Karpas-422 (cell line): ENCODE results near the gene SLC17A5. TPM values are rescaled to one million over a fixed set of nuclear protein-coding genes. Genes with fewer than 3 reads are reported as not detected.

Experiments
- DNase-seq: peaks from one replicate; pipeline ENCODE4 v3.0.0-alpha.2; 2015
- H2AFZ ChIP-seq: fragments of 200-600 bp; sonication (generic); 2 replicates; pipeline ENCODE4 v1.6.1; 2014; ENCODE audit warnings: antibody characterized with exemption, low read length, mixed read lengths
- H3K27ac ChIP-seq: fragments of 200-600 bp; sonication (generic); 2 replicates; pipeline ENCODE4 v1.5.1; 2014; ENCODE audit warnings: mild to moderate bottlenecking, low read length, moderate library complexity
- H3K27me3 ChIP-seq: fragments of 200-600 bp; sonication (generic); 2 replicates; pipeline ENCODE4 v1.6.1; 2014; ENCODE audit warnings: low read length, mixed read lengths
- H3K36me3 ChIP-seq: fragments of 200-600 bp; sonication (generic); 2 replicates; pipeline ENCODE4 v1.6.1; 2014; ENCODE audit warnings: low read length, mixed read lengths; ENCODE audit not compliant: insufficient read depth
- H3K4me1 ChIP-seq: fragments of 200-600 bp; sonication (generic); 2 replicates; pipeline ENCODE4 v1.6.1; 2014; ENCODE audit warnings: mild to moderate bottlenecking, low read length, mixed read lengths
- H3K4me2 ChIP-seq: fragments of 200-600 bp; sonication (generic); 2 replicates; pipeline ENCODE4 v1.6.1; 2014; ENCODE audit warnings: low read length, low read depth, mild to moderate bottlenecking; ENCODE audit not compliant: poor library complexity, severe bottlenecking
- H3K4me3 ChIP-seq: fragments of 200-600 bp; sonication (generic); 2 replicates; pipeline ENCODE4 v1.5.1; 2014; ENCODE audit warnings: mild to moderate bottlenecking, antibody characterized with exemption, low read length, mixed read lengths
- H3K79me2 ChIP-seq: fragments of 200-600 bp; sonication (generic); 2 replicates; pipeline ENCODE4 v1.6.1; 2014; ENCODE audit warnings: mild to moderate bottlenecking, low read length, mixed read lengths
- H3K9ac ChIP-seq: fragments of 200-600 bp; sonication (generic); 2 replicates; pipeline ENCODE4 v1.6.0; 2014; ENCODE audit warnings: low read length
- H3K9me2 ChIP-seq: fragments of 200-600 bp; sonication (generic), shearing (Covaris generic); replicated peaks from 2 replicates; pipeline ENCODE4 v1.6.0; 2014; ENCODE audit warnings: mild to moderate bottlenecking, low read length, moderate library complexity; ENCODE audit not compliant: insufficient read depth
- H3K9me3 ChIP-seq: fragments of 300-700, 200-600 bp; sonication (generic); 2 replicates; pipeline ENCODE4 v1.6.1; 2014; ENCODE audit warnings: low read length, mixed read lengths
- H4K20me1 ChIP-seq: fragments of 200-600 bp; sonication (generic); 2 replicates; pipeline ENCODE4 v1.6.1; 2014; ENCODE audit warnings: mild to moderate bottlenecking, antibody characterized with exemption, low read length, low read depth; ENCODE audit not compliant: insufficient read depth
- total RNA-seq: library from RNA; depleted of rRNA; stranded (reverse); fragments of >200 nt; shearing (Covaris generic); gene quantifications from 2 replicates; pipeline ENCODE4 v1.2.3, GENCODE V29; 2014; ENCODE audit warnings: low replicate concordance

SLC17A5 gene
- total RNA-seq, 1 experiment from 2014 or later: 10.1 TPM

GRCh38 chr6:73606428-73606827, 47.4 kb downstream of the SLC17A5 start:
- no peak overlapping the region for H3K9ac ChIP-seq
- H3K9me3 ChIP-seq: no peaks in the 10 kb centered on the region
- no peaks in the 10 kb centered on the region for H4K20me1 ChIP-seq
- no peak overlapping the region for H3K4me2 ChIP-seq
- no peaks in the 10 kb centered on the region for H3K27me3 ChIP-seq
- no peak overlapping the region for H2AFZ ChIP-seq
- H3K4me3 ChIP-seq: no peak overlapping the region
- no peaks in the 10 kb centered on the region for H3K36me3 ChIP-seq
- no peaks in the 10 kb centered on the region for H3K9me2 ChIP-seq
- no peaks in the 10 kb centered on the region for H3K4me1 ChIP-seq
- no peak overlapping the region for H3K27ac ChIP-seq
- H3K79me2 ChIP-seq: no peaks in the 10 kb centered on the region
- no peak for DNase-seq

GRCh38 chr6:73604461-73604860, 49.3 kb downstream of the SLC17A5 start:
- no peak overlapping the region for H3K27ac ChIP-seq
- DNase-seq: no peak

GRCh38 chr6:73604020-73604419, 49.8 kb downstream of the SLC17A5 start:
- no peak overlapping the region for H3K4me2 ChIP-seq
- H3K4me3 ChIP-seq: no peak overlapping the region
- no peaks in the 10 kb centered on the region for H3K9me2 ChIP-seq
- H2AFZ ChIP-seq: no peak overlapping the region
- no peaks in the 10 kb centered on the region for H3K4me1 ChIP-seq
- no peaks in the 10 kb centered on the region for H4K20me1 ChIP-seq
- H3K9ac ChIP-seq: no peak overlapping the region
- no peak for DNase-seq
- H3K9me3 ChIP-seq: no peaks in the 10 kb centered on the region
- no peaks in the 10 kb centered on the region for H3K36me3 ChIP-seq
- H3K79me2 ChIP-seq: no peaks in the 10 kb centered on the region
- H3K27me3 ChIP-seq: no peaks in the 10 kb centered on the region
- no peak overlapping the region for H3K27ac ChIP-seq

More at GRCh38 chr6:73604461-73604860, 49.3 kb downstream of the SLC17A5 start:
- Histone ChIP-seq H3K4me1 (no peaks in the 10 kb centered on the region), H3K79me2 (no peaks in the 10 kb centered on the region), H3K4me2 (no peak overlapping the region), H2AFZ (no peak overlapping the region), H3K9ac (no peak overlapping the region), H3K27me3 (no peaks in the 10 kb centered on the region), H3K4me3 (no peak overlapping the region), H3K36me3 (no peaks in the 10 kb centered on the region), H4K20me1 (no peaks in the 10 kb centered on the region), H3K9me2 (no peaks in the 10 kb centered on the region), H3K9me3 (no peaks in the 10 kb centered on the region)

GRCh38 chr6:73586416-73586974, 67.3 kb downstream of the SLC17A5 start:
- no peaks in the 10 kb centered on the region for H3K27me3 ChIP-seq
- no peaks in the 10 kb centered on the region for H3K9me3 ChIP-seq
- peak overlapping the region; percentile 77 for H3K4me2 ChIP-seq
- H4K20me1 ChIP-seq: no peaks in the 10 kb centered on the region
- peak overlapping the region; percentile 50; the same call in 1 of the 2 replicates for H3K4me3 ChIP-seq
- H3K27ac ChIP-seq: peak overlapping the region; percentile 69
- H3K79me2 ChIP-seq: no peaks in the 10 kb centered on the region
- H3K9ac ChIP-seq: peak overlapping the region; percentile 60
- peak overlapping the region; percentile 90 for H2AFZ ChIP-seq
- peak; percentile 46 for DNase-seq
- peaks cover 18% of the 10 kb centered on the region for H3K4me1 ChIP-seq
- H3K36me3 ChIP-seq: no peaks in the 10 kb centered on the region
- H3K9me2 ChIP-seq: no peaks in the 10 kb centered on the region

GRCh38 chr6:73585566-73586415, 68.0 kb downstream of the SLC17A5 start:
- Histone ChIP-seq H3K4me3 (peak overlapping the region; percentile 50), H3K4me1 (peaks cover 18% of the 10 kb centered on the region), H3K9me3 (no peaks in the 10 kb centered on the region), H3K9me2 (no peaks in the 10 kb centered on the region), H2AFZ (peak overlapping the region; percentile 90), H3K27me3 (no peaks in the 10 kb centered on the region), H3K79me2 (no peaks in the 10 kb centered on the region), H3K9ac (peak overlapping the region; percentile 60), H3K27ac (peak overlapping the region; percentile 69), H3K36me3 (no peaks in the 10 kb centered on the region), H3K4me2 (peak overlapping the region; percentile 77), H4K20me1 (no peaks in the 10 kb centered on the region)
- peak; percentile 77 for DNase-seq

- no peak overlapping the region for H2AFZ ChIP-seq
Observed at GRCh38 chr6:73581293-73581692, 72.5 kb downstream of the SLC17A5 start.

GRCh38 chr6:73580247-73581149, 73.3 kb downstream of the SLC17A5 start:
- no peak for DNase-seq
- no peaks in the 10 kb centered on the region for H3K9me3 ChIP-seq
- H2AFZ ChIP-seq: no peak overlapping the region
- no peaks in the 10 kb centered on the region for H3K9me2 ChIP-seq
- H3K79me2 ChIP-seq: no peaks in the 10 kb centered on the region
- no peak overlapping the region for H3K9ac ChIP-seq
- H3K4me3 ChIP-seq: no peak overlapping the region
- peaks cover 6% of the 10 kb centered on the region for H3K4me1 ChIP-seq
- no peak overlapping the region for H3K4me2 ChIP-seq
- H4K20me1 ChIP-seq: no peaks in the 10 kb centered on the region
- H3K27me3 ChIP-seq: no peaks in the 10 kb centered on the region
- H3K36me3 ChIP-seq: no peaks in the 10 kb centered on the region
- no peak overlapping the region for H3K27ac ChIP-seq

More at GRCh38 chr6:73581293-73581692, 72.5 kb downstream of the SLC17A5 start:
- H3K36me3 ChIP-seq: no peaks in the 10 kb centered on the region
- H3K9me2 ChIP-seq: no peaks in the 10 kb centered on the region
- H3K27me3 ChIP-seq: no peaks in the 10 kb centered on the region
- no peak overlapping the region for H3K9ac ChIP-seq
- H3K27ac ChIP-seq: no peak overlapping the region
- no peak for DNase-seq
- no peak overlapping the region for H3K4me3 ChIP-seq
- H3K79me2 ChIP-seq: no peaks in the 10 kb centered on the region
- H3K4me1 ChIP-seq: peaks cover 14% of the 10 kb centered on the region
- H4K20me1 ChIP-seq: no peaks in the 10 kb centered on the region
- no peak overlapping the region for H3K4me2 ChIP-seq
- no peaks in the 10 kb centered on the region for H3K9me3 ChIP-seq

- Histone ChIP-seq H3K36me3 (no peaks in the 10 kb centered on the region), H3K9ac (no peak overlapping the region), H3K9me2 (no peaks in the 10 kb centered on the region), H3K79me2 (no peaks in the 10 kb centered on the region), H3K4me1 (no peaks in the 10 kb centered on the region), H2AFZ (no peak overlapping the region), H3K4me3 (no peak overlapping the region), H3K27ac (no peak overlapping the region), H3K9me3 (no peaks in the 10 kb centered on the region), H3K4me2 (no peak overlapping the region), H4K20me1 (no peaks in the 10 kb centered on the region), H3K27me3 (no peaks in the 10 kb centered on the region)
- DNase-seq: no peak
Observed at GRCh38 chr6:73579851-73580246, 73.9 kb downstream of the SLC17A5 start.
